GM13977 (cell line): ENCODE results near the gene CNGB1.

Experiments
- DNase-seq: peaks from one replicate; pipeline ENCODE4 v3.0.0; 2012; ENCODE audit warnings: low spot score
- in situ Hi-C: fragments of 300-500 bp; cut with MboI; formaldehyde crosslinking; loops from one replicate; pipeline ENCODE4 v1.12.0; 2022; ENCODE audit warnings: low sequenced_read_pairs, low pct_unique_long_range_greater_than_20kb, mixed read lengths, inconsistent platforms; ENCODE audit not compliant: unreplicated experiment
- TF ChIP-seq, protein P1 (sequence below): IDR thresholded peaks from 2 replicates; pipeline ENCODE4 v1.5.1; 2012; ENCODE audit warnings: mild to moderate bottlenecking, control low read depth; ENCODE audit not compliant: insufficient read depth; ENCODE audit errors: extremely low read depth, missing control alignments

Gene CNGB1

DNA sequence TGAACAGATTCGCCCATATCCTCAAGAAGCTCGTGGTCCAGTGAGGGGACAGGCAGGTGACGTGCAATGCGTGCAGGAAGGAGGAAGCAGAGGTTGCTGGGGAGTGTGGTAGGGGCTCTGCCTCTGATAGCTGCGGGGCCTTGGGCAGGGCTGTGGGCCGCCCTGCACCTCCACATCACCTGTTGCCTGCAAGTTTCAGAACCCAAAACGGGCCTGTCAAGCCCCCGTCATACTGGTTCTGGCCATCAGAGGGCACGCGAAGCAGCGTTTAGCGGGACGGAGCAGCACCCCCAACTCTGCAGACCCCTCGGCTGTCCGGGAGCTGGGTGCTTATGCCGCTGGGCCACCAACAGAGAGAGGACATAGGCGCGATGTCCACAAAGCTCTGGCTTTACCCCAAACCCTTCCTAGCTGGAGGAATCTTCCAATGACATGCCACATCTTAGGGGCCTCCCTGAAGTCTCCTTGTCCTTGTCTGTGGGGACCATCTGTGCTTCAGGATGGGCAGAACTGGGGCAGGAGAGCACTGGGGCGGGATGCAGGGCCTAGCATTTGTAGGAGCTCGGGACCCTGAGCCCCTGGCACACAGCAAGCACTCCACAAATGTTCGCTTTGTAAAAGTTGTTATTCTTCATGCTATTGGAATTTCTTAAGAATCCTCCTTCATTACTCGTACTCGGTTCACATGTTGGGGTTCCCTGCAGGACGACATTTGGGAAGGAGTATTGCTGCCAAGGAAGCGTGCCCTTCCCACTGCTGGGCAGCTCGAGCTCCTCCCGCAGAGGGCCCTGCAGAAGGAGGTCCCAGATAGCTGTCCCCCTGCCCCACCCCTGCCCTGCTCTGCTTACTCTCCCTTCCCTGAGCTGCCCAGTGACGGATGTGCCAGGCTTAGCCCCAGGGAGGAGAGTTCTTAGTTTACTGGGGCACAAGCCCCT is 64.3 kb downstream of the CNGB1 start:
- DNase-seq: no peak
- TF ChIP-seq, protein P1, sequence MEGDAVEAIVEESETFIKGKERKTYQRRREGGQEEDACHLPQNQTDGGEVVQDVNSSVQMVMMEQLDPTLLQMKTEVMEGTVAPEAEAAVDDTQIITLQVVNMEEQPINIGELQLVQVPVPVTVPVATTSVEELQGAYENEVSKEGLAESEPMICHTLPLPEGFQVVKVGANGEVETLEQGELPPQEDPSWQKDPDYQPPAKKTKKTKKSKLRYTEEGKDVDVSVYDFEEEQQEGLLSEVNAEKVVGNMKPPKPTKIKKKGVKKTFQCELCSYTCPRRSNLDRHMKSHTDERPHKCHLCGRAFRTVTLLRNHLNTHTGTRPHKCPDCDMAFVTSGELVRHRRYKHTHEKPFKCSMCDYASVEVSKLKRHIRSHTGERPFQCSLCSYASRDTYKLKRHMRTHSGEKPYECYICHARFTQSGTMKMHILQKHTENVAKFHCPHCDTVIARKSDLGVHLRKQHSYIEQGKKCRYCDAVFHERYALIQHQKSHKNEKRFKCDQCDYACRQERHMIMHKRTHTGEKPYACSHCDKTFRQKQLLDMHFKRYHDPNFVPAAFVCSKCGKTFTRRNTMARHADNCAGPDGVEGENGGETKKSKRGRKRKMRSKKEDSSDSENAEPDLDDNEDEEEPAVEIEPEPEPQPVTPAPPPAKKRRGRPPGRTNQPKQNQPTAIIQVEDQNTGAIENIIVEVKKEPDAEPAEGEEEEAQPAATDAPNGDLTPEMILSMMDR: peak; percentile 50
- in situ Hi-C loops: no loop called here

DNA sequence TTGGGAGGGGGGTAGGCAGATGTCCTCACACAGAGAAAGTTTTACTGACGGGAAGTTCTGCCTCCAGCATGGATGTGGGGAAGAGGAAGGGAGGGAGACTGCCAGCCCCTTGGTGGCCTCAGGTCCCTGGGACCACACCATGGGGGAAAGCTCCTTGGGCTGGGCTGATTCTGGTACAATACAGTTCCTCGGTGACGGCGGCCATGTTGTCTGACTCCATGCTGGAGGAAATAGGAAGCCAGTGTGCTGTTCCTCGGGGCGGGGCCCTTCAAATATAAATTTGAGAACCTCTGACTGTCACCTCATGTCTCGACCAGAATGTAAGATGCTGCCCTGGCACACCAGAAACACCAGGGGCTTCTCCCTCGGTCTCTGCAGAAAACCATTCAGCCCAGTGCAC is 66.8 kb downstream of the CNGB1 start:
- TF ChIP-seq, protein P1: no peak
- no peak for DNase-seq
- in situ Hi-C loops: no loop called here

DNA sequence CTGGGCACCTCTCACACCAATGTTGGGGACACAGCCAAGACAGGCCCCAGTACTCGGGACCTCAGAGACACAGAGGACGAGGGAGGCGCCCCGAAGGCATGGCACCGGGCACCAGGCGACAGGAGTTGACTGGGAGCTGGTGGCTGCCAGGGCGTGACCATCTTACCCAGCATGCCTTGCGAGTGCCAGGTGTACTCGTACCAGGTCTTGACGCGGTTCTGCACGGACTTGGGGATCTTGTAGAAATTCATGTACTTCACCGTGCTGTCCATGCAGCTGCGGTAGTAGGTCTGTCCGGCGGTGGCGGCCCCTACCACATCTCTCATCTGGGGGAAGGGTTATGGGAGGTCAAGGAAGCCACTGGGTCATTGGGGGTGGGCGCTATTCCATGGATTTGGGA is 67.3 kb downstream of the CNGB1 start:
- TF ChIP-seq, protein P1: no peak
- no peak for DNase-seq
- in situ Hi-C loops: no loop called here

DNA sequence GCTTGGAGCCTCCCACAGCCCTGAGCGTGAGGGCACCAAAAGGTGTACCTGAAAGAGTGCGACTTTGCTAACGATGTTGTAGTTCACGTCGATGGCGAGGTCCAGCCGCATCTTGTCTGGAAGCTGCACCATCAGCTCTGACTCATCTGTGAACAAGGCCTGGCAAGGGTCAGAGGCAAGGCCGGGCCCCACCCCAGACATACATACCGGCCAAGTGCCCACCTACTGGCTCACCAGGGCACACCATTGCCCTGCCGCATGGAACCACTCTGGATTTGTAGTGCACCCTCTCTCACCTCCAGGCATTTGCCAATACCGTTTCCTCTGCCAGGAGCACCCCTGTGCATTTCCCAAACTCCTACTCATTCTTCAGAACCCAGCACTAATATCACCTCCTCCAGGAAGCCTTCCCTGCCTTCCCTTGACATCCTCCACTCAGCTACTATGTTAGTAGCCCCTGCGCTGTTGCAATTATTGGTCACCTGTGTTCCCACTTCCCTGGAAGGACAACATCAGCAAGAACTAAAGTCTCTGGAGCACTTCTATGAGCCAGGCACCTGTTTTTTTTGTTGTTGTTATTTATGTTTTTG is 69.4 kb downstream of the CNGB1 start:
- in situ Hi-C loops: no loop called here
- TF ChIP-seq, protein P1: no peak
- DNase-seq: no peak

DNA sequence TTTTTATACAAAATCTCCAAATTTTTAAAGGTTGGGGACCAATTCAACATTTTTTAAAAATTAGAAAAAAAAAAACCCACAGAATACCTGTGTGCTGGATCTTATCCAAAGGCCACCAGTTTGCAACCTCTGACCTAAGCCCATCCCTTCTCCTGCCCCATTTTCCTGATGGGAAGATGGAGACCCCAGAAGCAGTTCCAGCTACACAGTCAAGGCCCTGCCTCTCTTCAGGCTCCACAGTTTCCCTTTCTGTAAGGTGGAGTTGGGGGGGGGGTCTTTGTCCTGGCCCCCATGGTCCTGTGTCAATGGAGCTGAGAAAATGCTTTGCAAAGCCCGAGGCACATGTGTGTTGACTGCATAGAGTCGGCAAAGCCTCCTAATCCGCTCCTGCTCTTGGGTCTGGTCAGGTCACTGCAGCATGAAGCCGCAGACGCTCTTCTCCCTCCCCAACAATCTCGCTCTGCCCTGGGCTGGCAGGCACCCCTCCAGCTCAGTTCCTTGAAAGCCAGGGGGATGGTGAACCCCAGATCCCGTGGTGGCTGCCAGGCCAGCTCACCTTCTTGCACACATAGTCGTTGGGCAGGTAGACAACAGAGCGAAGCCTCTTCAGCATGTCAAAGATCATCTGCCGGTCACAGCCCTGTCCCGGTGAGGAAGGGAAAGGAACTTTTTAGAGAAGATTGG is 70.0 kb downstream of the CNGB1 start:
- TF ChIP-seq, protein P1: no peak
- no peak for DNase-seq
- in situ Hi-C loops: no loop called here

DNA sequence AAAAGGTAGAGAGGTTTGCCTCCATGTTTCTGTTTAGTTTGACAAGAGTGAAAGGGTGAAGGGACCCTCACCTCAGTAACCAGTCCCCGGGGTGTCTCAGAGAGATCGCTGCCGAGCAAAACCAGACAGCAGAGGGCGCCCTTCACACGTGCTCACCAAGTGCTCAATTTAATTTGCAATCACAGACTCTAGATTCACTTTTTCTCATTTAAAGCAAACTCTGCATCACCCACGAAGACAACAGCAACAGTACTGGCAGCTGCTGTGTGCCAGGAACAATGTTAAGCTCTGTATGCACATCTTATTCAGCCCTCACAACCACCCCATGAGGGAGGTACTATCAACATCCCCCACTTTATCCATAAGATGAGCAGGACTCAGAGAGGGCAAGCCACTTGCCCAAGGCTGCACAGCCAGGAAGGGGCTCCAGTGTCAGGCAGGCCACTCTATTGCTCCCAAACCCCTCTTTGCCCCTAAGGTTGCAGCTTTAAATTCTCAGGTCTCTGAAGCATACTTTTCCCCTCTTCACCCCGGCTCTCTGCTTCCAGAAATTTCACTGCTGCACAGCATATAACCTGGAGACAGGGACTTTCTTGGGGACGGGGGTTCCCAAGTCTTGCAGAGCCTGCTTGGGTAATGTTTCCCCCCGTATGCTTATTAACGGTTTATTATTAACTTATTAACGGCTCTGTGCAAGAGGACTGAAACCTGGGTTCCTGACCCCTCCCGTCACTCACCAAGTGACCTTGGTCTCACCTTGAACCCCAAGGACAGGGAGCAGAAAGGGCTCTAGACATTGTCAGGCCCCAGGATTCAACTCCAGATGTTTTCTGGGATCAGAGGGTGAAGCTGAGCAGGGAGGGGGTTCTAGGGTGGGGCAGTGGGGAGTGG is 70.9 kb downstream of the CNGB1 start:
- peak; percentile 79 for DNase-seq
- TF ChIP-seq, protein P1: peak; percentile 86
- in situ Hi-C loops: loop anchor here (10.0 kb wide), 1 partner anchor 105 kb away; the partner anchor contains the start of genes USB1 and ZNF319
